Measurements from ENCODE around the gene LY6G6D. TPM values are rescaled to one million over a fixed set of nuclear protein-coding genes. Genes with fewer than 3 reads are reported as not detected.
A peak's percentile ranks its signal among the peaks of the same experiment; 100 is the strongest.

Gene LY6G6D
- total RNA-seq, 1 donor from 2014 or later = not detected

DNA sequence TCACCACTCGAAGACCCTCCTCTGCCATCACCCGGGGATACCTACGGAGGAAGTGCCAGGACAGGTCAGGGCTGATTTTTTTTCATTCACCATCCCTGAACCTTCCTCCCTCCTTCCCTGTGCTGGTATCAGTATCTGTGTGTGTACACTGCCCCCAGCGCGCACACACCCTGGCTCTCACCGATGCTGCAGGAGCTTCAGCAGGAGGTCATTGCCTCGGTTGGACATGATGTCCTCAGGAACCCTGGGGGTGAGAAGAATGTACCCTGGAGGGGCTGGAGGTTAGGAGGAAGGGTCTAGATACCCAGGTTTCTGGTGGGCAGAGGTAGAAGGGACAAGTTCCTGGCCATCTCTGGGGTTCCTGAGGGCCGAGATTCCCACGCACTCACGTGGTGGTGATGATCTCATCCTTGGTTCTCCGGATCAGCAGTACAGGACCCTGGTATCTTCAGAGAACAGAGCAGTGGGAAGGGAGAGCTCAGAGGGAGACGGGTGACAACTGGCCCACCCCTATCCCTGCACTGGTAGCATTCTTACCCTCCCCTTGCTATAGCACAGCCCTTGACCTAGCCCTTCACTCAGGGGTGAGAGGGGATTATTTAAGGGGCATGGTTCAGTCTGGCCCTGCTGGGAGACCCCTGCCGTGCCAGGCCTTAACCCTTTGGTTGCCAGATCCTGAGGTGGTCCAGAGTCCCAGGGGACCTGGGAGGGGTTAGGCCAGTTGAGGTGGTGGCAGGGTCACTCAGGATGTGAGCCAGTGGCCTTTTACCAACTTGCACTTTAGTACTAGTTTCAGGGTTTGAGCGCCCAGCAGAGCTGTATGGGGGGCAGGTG lies 27.1 kb upstream of the LY6G6D start:
- TF ChIP-seq, protein P1, sequence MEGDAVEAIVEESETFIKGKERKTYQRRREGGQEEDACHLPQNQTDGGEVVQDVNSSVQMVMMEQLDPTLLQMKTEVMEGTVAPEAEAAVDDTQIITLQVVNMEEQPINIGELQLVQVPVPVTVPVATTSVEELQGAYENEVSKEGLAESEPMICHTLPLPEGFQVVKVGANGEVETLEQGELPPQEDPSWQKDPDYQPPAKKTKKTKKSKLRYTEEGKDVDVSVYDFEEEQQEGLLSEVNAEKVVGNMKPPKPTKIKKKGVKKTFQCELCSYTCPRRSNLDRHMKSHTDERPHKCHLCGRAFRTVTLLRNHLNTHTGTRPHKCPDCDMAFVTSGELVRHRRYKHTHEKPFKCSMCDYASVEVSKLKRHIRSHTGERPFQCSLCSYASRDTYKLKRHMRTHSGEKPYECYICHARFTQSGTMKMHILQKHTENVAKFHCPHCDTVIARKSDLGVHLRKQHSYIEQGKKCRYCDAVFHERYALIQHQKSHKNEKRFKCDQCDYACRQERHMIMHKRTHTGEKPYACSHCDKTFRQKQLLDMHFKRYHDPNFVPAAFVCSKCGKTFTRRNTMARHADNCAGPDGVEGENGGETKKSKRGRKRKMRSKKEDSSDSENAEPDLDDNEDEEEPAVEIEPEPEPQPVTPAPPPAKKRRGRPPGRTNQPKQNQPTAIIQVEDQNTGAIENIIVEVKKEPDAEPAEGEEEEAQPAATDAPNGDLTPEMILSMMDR (IDR thresholded peaks at IDR 0.05; ENCODE audit: unreplicated experiment) = no peak
- H3K9me3 Mint-ChIP-seq (ENCODE audit: unreplicated experiment) = no peaks in the 10 kb centered on the region
- peaks cover 4% of the 10 kb centered on the region for H3K27me3 Mint-ChIP-seq (ENCODE audit: unreplicated experiment)
- no peak for DNase-seq (ENCODE audit: low spot score)
- H3K4me1 Mint-ChIP-seq (ENCODE audit: unreplicated experiment) = peaks cover 18% of the 10 kb centered on the region
- no peak overlapping the region for H3K4me3 Mint-ChIP-seq (ENCODE audit: unreplicated experiment)
- no peak overlapping the region for H3K27ac Mint-ChIP-seq (ENCODE audit: unreplicated experiment)
- H3K36me3 Mint-ChIP-seq (ENCODE audit: low read depth, unreplicated experiment) = peaks cover 19% of the 10 kb centered on the region

DNA sequence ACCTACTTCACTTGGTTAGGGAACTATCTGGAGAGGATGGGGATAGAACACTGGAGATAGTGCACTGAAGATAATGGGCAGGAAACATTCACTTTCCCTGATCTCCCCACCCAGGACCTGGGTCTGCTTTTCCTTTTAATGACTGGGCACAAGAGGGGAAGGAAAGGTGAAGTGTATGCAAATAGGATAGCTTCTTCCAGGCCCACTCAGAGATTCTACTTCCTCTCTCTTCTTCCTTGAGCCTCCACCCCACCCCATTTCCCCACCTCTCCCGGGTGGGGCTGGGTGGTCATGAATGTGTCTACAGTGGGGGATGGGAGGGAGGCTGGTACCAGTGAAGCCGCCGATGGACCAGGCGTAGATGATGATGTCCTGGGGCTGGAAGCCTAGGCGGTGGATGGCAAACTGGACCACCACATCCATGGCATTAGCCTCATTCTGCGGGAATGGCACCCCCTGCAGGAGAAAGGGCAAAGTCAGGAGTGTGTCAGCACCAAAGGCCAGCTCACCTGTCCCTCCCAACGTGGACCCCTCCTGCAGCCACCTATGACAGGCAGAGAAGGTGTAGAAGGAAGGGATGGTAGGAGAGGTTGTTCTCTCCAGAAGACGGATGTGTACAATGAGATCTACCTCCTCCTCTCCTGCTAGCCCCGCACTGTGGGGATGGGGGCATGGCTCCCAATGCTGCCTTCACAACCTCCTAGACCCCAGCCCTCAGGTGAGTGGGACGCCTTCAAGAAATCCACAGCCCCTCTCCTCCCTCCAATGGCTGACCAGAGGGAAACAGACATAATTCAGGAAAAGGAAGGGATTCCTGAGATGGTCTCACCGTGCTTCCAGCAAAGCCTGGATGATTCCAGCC lies 25.7 kb upstream of the LY6G6D start:
- TF ChIP-seq, protein P1 (IDR thresholded peaks at IDR 0.05; ENCODE audit: unreplicated experiment) = no peak
- peaks cover 22% of the 10 kb centered on the region for H3K36me3 Mint-ChIP-seq (ENCODE audit: low read depth, unreplicated experiment)
- H3K27ac Mint-ChIP-seq (ENCODE audit: unreplicated experiment) = peak overlapping the region; percentile 76
- DNase-seq (ENCODE audit: low spot score) = peak; percentile 20
- peaks cover 6% of the 10 kb centered on the region for H3K27me3 Mint-ChIP-seq (ENCODE audit: unreplicated experiment)
- H3K4me3 Mint-ChIP-seq (ENCODE audit: unreplicated experiment) = peak overlapping the region; percentile 73
- H3K9me3 Mint-ChIP-seq (ENCODE audit: unreplicated experiment) = no peaks in the 10 kb centered on the region
- peaks cover 15% of the 10 kb centered on the region for H3K4me1 Mint-ChIP-seq (ENCODE audit: unreplicated experiment)

DNA sequence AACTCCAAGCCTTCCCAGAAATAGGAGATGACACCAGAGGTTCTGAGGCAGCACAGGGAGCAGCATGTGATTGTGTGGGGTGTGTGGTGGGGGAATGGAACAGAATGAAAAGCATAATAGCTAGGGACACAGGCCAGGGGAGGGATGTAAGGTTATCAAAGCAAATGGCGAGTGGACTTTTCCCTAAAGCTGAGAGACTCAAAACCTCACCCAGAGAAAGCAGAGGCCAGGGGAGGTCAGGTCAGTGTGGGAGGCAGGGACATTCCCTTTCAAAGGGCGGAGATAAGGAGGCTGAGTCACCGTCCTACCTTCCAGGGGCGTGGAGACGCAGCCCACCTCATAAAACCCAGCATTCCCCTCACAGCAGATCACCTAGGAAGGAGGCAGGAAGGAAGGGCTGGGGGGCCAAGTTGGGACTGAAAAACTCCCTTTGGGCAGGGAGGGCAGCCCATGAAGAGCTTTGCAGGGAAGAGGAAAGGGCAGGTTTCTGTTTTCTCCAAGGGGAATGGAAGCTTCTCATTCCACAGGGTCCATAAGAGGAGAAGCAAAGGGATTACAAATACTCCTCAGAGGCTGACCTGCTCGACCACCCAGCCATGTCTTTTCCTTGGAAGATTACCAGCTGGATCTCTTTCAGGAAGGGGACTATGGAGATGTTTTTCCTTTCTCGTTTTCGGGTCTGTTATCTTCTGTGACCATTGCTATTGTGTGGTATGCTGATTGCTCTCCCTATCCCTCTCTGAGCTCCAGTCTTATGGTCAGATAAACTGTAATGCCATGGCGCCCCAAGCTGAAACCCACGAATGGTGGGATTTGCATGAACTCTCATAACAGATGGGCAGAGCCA lies 24.7 kb upstream of the LY6G6D start:
- peak overlapping the region; percentile 76 for H3K27ac Mint-ChIP-seq (ENCODE audit: unreplicated experiment)
- peaks cover 15% of the 10 kb centered on the region for H3K4me1 Mint-ChIP-seq (ENCODE audit: unreplicated experiment)
- H3K4me3 Mint-ChIP-seq (ENCODE audit: unreplicated experiment) = peak overlapping the region; percentile 73
- DNase-seq (ENCODE audit: low spot score) = no peak
- H3K36me3 Mint-ChIP-seq (ENCODE audit: low read depth, unreplicated experiment) = peaks cover 22% of the 10 kb centered on the region
- no peaks in the 10 kb centered on the region for H3K9me3 Mint-ChIP-seq (ENCODE audit: unreplicated experiment)
- H3K27me3 Mint-ChIP-seq (ENCODE audit: unreplicated experiment) = peaks cover 6% of the 10 kb centered on the region
- TF ChIP-seq, protein P1 (IDR thresholded peaks at IDR 0.05; ENCODE audit: unreplicated experiment) = no peak

DNA sequence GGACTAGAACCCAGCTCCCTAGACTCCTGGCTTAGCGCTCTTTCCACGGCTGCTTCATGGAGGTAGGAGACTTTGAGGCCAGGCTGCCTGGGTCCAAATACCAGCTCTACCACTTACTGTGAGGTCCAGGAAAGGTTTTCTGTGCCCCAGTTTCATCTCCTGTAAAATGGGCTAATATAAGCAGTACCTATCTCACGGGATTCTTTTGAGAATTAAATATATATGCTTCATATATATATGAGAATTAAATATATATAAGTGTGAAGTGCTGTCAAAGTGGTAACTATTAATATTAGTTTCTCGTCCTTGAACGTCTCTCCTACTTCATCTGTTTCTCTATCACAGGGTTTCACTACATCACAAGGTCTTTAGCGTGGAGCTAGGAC lies 24.1 kb upstream of the LY6G6D start:
- no peak overlapping the region for H3K27ac Mint-ChIP-seq (ENCODE audit: unreplicated experiment)
- H3K9me3 Mint-ChIP-seq (ENCODE audit: unreplicated experiment) = no peaks in the 10 kb centered on the region
- H3K4me1 Mint-ChIP-seq (ENCODE audit: unreplicated experiment) = peaks cover 15% of the 10 kb centered on the region
- no peak for DNase-seq (ENCODE audit: low spot score)
- peaks cover 6% of the 10 kb centered on the region for H3K27me3 Mint-ChIP-seq (ENCODE audit: unreplicated experiment)
- TF ChIP-seq, protein P1 (IDR thresholded peaks at IDR 0.05; ENCODE audit: unreplicated experiment) = no peak
- H3K36me3 Mint-ChIP-seq (ENCODE audit: low read depth, unreplicated experiment) = peaks cover 21% of the 10 kb centered on the region
- H3K4me3 Mint-ChIP-seq (ENCODE audit: unreplicated experiment) = no peak overlapping the region
